ENCODE measurements around the gene MNT.

The MNT gene

DNA sequence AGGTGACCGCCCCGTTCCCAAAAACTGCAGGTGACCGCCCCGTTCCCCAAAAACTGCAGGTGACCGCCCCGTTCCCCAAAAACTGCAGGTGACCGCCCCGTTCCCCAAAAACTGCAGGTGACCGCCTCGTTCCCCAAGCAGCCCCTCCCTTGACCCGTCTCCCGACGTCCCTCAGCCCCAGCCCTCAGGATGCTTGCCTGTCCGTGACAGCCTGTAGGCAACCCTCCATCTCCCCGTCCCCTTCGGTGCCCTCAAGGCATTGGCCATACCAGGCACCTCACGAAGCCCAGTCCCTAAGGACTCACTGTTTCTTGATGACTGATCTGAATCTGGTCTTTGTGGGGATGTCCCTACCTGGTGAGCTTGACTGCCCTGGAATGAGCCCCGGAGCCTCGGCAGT, 38.4 kb downstream of the MNT start:
- no peak for DNase-seq (ENCODE audit: low read depth)
- TF ChIP-seq, protein P1, sequence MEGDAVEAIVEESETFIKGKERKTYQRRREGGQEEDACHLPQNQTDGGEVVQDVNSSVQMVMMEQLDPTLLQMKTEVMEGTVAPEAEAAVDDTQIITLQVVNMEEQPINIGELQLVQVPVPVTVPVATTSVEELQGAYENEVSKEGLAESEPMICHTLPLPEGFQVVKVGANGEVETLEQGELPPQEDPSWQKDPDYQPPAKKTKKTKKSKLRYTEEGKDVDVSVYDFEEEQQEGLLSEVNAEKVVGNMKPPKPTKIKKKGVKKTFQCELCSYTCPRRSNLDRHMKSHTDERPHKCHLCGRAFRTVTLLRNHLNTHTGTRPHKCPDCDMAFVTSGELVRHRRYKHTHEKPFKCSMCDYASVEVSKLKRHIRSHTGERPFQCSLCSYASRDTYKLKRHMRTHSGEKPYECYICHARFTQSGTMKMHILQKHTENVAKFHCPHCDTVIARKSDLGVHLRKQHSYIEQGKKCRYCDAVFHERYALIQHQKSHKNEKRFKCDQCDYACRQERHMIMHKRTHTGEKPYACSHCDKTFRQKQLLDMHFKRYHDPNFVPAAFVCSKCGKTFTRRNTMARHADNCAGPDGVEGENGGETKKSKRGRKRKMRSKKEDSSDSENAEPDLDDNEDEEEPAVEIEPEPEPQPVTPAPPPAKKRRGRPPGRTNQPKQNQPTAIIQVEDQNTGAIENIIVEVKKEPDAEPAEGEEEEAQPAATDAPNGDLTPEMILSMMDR (conservative IDR thresholded peaks at IDR 0.05; ENCODE audit: low read length) = no peak
- no peak overlapping the region for H3K4me3 ChIP-seq (ENCODE audit: low read length)

DNA sequence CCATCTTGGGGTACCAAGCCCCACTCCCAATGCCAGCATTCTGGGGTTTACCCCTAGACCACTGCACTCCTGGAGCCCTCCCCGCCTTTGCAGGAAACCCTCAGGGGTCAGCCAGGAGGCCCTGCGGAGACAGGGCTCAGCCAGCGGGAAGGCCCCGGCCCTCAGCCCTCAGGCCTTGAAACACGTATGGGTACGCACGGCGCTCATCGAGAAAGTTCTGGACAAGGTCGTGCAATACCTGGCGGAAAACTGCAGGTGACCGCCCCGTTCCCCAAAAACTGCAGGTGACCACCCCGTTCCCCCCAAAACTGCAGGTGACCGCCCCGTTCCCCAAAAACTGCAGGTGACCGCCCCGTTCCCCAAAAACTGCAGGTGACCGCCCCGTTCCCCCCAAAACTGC, 38.8 kb downstream of the MNT start:
- DNase-seq (ENCODE audit: low read depth) = no peak
- TF ChIP-seq, protein P1 (conservative IDR thresholded peaks at IDR 0.05; ENCODE audit: low read length) = no peak
- H3K4me3 ChIP-seq (ENCODE audit: low read length) = no peak overlapping the region

DNA sequence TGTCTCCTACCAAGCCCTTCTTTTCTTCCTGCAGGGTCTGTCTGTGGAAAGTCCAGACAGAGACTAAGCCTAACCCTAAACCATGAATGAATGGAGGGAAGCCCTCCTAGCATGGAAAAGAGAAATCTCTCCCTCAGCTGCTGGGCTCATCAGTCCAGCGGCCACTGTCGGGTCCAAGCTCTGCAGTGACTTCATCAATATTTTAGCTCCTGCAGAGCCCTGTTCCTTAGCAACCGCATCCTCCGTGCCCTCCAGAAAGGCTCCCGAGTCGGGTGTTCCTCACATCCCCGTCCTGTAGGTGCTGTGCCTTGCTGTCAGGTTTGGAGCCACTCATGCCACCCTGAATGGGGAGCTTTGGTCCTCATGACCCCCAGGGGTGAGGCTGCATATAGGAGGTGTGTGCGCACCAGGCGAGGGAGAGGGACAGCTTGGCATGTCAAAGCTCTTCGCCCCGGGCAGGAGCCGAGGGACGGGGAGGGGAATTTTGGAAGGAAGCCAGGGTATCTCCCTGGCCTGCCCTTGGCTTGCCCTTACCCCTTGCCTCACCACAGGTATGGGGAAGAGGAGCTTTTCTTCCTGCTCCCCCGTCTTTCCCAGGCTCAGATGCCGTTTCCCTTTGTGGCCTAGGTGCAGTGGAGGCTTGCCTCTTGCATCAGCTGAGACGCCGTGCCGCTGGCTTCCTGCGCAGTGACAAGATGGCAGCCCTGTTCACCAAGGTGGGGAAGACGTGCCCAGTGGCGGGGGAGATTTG, 39.7 kb downstream of the MNT start:
- DNase-seq (ENCODE audit: low read depth) = no peak
- H3K4me3 ChIP-seq (ENCODE audit: low read length) = no peak overlapping the region
- TF ChIP-seq, protein P1 (conservative IDR thresholded peaks at IDR 0.05; ENCODE audit: low read length) = no peak

DNA sequence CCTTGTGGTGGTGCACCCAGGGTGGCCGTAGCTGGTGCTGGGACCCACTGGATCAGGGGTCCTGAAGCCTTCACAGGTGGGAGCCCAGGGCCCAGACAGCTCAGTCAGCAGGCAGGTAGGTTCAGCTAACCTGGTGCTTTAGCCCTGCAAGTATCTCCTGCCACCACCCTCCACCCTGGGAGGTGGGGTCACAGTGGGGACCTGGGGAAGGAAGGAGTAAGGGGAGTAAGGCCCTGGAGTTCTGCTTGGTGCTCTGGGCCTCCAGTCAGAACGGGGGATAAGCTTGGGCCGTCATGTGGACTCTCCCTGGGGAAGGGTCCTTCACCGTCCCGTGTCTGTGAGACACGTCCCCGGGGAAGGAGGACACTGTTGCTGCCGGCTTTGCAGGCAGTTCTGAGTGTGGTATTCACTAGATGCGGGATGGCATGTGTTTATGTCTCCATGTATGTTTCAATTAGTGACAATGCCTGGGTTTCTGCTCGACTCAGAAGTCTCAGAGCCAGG, 42.9 kb downstream of the MNT start:
- DNase-seq (ENCODE audit: low read depth) = no peak
- H3K4me3 ChIP-seq (ENCODE audit: low read length) = no peak overlapping the region
- TF ChIP-seq, protein P1 (conservative IDR thresholded peaks at IDR 0.05; ENCODE audit: low read length) = no peak

DNA sequence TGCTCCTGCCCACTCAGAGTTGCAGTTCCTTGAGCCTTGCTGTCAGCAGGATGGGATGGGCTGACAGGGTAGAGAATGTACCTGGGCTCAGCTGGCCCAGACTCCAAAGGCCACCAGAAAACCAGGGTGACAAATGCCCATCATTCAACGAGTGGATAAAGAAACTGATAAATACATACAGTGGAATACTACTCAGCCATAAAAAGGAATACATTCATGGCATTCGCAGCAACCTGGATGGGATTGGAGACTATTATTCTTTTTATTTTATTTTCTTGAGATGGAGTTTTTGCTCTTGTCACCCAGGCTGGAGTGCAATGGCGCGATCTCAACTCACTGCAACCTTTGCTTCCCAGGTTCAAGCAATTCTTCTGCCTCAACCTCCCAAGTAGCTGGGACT, 43.6 kb downstream of the MNT start:
- TF ChIP-seq, protein P1 (conservative IDR thresholded peaks at IDR 0.05; ENCODE audit: low read length) = no peak
- no peak for DNase-seq (ENCODE audit: low read depth)
- no peak overlapping the region for H3K4me3 ChIP-seq (ENCODE audit: low read length)

DNA sequence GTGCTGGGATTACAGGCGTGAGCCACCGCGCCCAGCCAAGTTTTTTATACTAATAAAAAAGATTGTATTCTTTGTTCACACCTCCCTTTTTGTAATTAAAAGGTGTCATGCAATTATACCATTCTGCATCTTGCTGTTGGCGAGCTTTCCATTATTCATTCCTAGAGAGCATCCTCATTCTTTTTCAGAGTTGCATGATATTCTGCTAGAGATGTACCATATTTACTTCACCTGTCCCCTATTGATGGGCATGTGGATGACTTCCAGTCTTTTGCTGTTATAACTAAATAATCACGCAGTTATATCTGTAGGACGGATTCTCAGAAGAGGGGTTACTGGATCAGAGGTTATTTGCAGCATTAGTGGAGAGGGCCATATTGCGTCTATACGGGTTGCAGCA, 46.5 kb downstream of the MNT start:
- TF ChIP-seq, protein P1 (conservative IDR thresholded peaks at IDR 0.05; ENCODE audit: low read length) = no peak
- DNase-seq (ENCODE audit: low read depth) = no peak

DNA sequence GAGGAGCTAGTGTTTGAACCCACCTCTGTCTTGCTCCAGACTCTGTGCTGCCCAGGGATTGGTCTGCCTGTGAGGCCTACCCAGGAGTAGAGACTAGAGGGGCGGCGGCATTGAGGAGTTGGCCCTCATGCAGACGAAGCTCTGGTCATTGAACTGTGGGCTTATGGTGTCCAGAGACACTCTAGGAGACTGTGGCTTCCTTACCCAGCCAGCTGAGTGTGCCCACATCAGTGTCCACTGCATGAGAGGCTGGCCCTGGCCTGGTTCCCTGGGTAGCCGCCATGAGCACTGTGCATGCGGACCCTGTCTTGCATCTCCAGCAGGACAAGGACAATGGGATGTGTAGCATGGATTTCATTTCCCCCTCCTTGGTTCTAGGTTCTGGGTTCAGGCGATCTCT, 49.6 kb downstream of the MNT start:
- DNase-seq (ENCODE audit: low read depth) = no peak
- TF ChIP-seq, protein P1 (conservative IDR thresholded peaks at IDR 0.05; ENCODE audit: low read length) = no peak
- no peak overlapping the region for H3K4me3 ChIP-seq (ENCODE audit: low read length)

More for the DNA sequence above, 46.5 kb downstream of the MNT start:
- no peak overlapping the region for H3K4me3 ChIP-seq (ENCODE audit: low read length)
